HG03558 (cell line): Measurements from ENCODE around the gene THRB.
"Not testable (repeated sequence)": the region's sequence is repeated elsewhere in the genome, so short reads cannot be mapped to it uniquely, and the experiment has no call there.

ENCODE experiments used
- ATAC-seq: cut with Tn5 transposase; IDR thresholded peaks from one replicate; pipeline ENCODE4 v1.9.1; 2021; ENCODE audit warnings: moderate number of reproducible peaks; ENCODE audit not compliant: unreplicated experiment; ENCODE audit errors: extremely low read depth

THRB gene

DNA sequence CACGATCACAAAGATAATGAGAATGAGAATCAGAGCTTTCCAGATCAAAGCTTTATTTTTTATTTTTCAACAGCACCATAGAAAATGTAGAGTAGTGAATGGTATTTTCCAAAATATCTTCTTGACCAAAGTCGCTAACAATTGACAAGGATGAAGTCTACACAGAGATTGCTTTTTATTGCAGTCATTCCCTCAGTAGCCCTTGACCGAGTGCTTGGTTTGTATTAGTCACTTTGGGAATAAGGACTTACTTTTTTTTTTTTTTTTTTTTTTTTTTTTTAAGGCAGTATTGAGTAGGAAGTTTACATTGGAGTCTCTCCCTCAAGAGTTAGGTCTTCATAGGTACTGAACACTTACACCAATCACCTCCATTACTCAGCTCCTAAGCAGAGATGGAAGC lies 39.8 kb downstream of the THRB start:
- ATAC-seq = no peak

DNA sequence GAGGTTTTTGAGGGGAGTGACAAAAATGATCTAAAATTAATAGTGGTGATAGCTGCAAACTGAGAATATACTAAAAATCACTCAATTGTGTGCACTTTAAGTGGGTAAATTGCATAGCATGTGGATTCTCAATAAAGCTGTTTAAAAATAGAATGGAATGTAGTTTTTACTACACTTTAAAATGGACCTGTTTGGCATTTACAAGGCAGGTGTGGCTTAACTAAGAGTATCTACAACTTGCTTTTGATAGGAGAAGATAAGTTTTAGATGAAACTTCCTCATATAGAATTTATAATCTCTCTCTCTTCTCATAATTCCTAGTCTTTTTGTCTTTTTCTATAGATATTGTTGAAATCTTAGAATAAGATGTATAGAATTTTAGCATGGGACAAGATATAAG lies 40.3 kb downstream of the THRB start:
- ATAC-seq = no peak

DNA sequence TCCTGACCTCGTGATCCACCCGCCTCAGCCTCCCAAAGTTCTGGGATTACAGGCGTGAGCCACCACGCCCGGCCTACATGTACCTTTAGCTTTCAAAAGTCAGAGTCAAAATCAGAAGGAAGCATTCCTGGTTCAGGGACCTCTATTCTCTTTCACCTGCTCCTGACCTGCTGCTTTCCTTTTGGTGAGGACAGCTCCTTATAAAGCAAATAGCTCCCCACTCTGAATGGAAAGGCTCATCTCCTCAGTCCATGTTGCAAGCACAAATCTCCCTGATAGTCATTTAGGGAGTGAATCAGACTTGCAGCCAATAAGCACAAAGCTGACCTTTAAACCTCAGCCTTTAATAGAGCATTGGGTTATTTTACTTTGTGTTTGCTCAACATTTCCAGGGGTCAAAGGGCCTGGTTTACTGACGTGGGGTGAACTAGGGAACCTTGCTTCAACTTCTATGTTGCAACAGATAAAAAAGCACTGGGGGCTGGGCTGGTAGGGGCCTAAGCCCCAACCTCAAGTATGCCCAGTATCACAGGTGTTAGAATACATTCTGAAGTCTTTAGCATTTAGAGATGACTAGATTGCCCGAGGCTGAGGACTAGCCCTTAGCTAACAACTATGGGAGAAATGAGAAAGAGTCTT lies 43.1 kb downstream of the THRB start:
- ATAC-seq = no peak

DNA sequence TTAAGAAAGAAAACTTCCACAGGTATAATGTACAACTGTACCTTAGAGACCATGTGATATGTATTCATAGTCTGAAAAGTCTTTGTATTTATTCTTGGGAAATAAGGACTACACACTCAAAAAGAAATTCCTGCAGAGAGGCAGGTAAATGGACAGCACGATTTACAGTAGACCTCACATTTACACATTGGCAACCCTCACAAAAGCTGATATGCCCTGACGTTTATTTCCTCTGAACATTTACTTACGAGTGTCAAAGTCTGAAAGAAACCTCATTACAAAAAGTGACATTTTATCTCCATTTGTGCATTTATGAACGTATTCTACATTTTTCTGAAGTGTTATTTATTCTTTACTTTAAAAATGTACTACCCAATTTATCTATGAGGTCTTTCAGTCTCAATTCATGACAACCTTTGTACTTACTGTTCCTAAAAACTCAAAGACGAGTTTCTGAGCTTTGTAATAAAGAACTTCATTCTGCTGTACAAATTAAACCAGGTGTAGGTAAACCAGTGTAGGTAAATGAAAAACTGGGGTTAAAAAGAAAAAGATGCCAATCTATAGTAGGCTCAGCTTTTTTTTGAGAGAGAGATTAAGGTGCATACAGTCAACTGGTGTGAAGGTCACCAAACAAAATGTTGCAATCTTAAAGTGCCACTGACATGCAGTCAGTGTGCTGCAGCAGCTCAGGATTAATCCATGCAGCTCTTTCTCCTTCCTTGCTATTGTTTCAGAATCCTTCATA lies 44.3 kb downstream of the THRB start:
- ATAC-seq = no peak

DNA sequence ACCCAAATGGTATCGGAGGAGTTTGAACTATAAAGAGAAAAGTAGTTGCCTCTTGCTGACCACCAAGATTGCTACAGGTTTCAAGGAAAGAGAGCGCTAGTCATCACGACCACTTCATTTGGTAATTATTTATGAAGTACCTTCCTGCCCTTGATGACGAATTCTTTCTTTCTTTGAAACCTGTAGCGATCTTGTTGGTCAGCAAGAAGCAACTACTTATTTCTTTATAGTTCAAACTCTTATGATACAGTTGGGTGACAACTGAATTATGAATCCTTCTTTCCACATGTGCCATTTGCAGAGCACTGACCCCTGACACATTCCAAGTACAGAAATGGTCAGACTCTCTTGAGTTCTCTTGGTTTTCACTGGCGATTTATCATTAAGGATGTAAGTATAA lies 46.8 kb downstream of the THRB start:
- no peak for ATAC-seq

DNA sequence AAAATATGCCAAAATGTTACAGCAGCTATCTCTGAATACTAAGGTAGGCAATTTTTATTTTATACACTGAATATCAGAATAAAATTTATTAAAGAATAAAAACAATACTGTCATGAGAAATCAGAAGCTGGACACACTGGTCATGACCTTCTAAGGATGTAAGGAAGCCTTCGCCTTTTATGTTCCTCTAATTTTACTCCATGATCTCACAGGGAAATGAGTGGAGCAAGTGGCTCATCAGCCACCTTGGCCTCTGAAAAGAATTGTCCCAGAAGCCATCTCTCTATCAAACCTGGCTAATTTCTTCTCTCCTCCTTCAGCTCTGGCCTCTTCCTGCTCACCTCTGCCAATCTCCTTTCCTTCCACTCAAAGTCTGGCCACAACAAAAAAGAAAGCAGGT lies 48.6 kb downstream of the THRB start:
- ATAC-seq = no peak

DNA sequence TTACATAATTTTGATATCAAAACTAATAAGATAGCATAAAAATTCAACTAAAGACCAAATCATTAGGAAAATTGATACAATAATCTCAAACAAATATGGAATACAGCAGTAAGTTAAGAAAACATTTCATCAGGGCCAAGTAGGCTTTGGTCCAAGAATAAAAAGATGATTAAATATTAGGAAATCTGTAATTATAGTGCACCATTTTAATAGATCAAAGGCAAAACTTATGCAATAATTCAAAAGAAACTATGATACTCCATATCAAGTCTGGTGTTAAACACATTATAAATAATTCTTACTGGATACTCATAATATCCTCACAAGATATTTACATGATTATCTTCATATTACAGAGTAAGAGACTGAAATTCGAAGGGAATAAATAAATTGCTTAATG lies 51.2 kb downstream of the THRB start:
- ATAC-seq = no peak

DNA sequence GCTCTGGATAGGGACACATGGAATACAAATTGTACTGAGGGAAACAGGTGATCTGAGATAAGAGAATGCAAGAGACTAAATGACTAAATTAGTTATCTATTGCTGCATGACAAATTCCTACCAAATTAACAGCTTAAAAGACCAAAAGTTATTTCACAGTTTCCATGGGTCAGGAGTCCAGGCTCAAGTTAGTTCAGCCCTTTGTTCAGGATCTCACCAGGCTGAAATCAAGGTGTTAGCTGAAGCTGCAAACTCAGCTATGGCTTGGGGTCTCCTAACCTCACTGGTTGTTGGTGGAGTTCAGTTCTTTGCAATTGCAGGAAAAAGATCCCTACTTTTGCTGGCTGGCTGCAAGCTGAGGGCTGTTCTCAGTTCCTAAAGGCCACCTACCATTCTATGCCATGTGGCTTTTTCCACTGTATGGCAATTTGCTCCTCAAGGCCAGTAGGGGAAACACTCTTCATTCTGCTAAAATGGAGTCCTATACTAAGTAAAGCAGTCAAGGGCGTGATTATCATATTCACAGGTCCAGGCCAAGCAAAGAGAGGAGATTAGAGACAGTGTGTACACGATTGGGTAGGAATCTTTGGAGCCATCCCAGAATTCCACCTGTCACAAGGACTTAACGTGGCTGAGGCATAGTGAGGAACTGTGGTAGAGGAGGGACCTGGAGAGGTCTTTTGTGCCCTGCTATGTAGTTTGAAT lies 53.7 kb downstream of the THRB start:
- ATAC-seq = no peak

DNA sequence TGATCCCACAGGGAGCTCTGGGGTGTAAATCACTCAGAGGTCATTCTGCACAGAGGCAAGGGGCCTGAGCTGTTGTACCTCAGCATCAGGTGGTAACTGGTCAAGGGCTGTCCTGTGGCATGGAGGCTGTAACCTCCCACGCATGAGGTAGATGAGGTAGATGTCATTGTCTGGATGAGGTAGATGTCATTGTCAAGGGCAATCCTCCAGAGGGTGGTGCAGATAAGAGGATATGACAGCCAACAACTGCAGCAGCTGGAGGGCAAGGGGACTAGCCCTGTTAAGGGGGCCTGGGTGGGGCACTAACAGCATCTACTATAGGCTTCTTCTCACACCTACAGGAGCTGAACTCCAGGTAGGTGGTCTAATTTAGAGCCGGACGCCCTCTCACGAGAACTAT lies 55.6 kb downstream of the THRB start:
- ATAC-seq = no peak

DNA sequence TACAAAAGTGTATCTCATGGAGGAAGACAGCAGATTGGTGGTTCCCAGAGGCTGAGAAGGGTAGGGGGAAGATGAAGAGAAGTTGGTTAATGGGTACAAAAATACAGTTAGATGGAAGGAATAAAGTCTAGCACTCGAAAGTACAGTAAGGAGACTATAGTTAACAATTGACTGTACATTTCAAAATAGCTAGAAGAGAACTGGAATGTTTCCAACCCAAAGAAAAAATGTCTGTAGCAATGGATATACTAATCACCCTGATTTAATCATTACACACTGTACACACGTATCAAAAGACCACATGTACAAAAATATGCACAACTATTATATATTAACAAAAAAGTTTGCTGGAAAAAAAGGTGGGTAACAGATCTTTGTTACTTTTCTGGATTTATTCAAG lies 57.3 kb downstream of the THRB start:
- no peak for ATAC-seq

DNA sequence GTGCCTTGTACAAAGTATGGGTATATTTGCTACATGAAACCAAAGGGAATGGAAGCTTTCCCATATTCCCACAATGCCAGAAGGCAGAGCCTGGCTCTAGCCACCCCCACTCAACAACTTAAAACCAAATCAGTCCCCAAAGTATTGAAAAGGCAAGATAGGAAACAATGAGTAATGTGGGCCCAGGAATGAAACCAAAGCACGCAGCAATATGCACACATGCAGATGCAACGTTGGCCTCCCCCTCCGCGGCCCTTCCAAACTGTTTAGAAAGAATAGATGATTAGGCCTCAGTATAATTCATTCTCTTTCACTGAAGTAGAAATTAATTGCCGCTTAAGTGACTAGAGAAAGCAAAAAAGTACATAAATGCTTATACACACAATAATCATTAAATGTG lies 59.1 kb downstream of the THRB start:
- ATAC-seq = no peak

DNA sequence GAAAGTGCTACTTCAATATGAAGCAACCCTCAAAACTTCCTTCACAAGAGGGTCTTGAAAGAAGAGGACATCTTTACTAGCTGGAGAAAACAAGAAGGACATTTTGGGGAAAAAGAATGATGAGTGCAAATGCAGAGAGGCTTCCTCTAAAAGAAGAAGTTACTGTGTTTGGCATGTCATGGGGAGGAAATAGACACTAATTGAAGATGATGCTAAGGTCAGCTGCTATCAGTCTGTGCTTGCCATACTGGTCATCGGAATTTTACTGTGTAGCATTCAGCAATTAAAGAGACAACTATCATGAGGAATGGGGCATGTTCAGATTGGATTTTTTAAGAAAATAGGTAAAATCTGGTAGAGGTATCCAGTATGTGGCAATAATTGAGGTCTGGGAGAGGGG lies 60.0 kb downstream of the THRB start:
- no peak for ATAC-seq

DNA sequence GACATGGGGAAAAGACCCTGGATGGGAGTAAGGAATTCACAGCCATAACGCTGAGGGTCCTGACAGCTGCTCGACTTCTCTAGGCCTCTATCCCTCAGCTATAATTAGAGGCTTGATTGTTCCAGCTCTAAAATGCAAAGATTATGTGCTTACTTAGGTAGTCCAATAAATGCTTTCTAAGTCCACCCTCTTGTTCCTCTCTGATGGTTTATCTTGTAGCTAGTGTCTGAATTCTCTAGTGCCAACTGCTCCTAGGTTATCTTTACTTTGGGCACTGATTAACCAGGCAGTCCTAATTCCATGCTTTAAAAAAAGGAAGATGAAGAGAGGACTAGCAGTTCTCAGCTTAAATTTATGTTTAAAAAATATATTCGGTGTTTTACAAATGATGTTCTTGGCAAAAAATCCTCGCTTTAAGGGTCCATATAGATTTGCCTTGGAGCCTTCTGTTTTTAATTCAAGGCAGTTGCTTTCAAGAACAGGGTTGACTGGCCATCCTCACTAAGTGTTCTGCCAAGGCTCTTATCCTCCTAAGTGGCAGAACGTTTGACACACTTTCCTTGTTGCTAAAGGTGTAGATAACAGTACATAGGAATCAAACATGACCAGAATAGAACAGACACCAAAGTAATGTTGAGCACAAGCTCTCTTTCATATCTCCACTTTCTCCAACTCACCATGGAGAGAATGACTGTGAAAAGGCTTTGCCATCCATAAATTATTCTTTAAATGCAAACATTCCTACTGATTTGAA lies 60.6 kb downstream of the THRB start:
- ATAC-seq = no peak

DNA sequence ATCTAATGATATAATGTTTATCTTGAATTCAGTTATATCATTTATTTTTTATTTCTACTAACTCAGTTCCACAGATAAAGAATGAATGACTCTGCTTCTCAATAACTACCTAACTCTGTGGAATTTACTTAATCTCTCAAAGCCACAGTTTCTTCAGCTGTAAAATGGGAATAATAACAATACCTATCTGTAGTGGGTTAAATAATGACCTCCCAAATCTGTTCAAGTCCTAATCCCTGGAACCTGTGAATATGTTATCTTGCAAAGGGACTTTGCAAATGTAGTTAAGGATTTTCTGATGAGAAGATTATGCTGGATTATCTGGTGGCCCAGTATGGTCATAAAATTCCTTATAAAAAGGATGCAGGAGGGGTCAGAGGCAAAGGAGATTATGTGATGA lies 61.7 kb downstream of the THRB start:
- no peak for ATAC-seq

DNA sequence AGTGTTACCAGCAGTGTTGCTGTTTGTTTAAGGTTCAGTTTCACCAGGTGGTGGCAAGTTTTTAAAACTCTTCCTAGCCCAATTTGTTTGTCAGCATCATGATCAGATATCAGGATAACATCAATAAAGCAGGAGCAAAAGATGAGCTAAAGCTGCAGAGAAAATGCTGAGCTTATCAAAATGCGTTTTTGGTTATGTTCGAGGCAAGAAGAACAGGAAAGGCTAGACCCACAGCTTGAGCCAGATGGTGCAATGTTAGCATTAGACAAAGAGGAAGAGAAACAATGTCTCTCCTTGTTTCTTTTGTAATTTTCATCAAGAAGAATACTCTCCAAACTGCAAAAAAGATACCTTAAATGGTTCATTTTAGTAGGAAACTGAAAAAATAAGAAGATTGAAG lies 66.2 kb downstream of the THRB start:
- ATAC-seq = no peak

DNA sequence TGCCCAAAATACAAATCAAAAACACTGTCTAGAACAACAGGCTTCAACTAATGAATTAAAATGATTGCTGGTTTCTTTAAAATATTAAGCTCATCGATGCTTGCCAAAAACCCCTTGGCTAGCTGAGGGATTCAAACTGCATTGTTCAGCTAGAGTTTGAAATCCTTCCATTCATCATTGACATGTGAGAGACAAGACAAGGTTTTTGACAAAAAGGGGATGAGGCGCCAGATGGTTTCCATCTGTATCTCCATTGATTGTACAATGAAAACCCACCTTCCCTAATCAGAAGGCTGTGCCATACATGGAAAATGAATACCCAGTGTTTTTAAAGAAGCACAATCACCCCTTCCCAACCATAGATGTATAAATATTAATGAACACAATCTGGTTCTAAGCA lies 67.8 kb downstream of the THRB start:
- ATAC-seq = no peak

DNA sequence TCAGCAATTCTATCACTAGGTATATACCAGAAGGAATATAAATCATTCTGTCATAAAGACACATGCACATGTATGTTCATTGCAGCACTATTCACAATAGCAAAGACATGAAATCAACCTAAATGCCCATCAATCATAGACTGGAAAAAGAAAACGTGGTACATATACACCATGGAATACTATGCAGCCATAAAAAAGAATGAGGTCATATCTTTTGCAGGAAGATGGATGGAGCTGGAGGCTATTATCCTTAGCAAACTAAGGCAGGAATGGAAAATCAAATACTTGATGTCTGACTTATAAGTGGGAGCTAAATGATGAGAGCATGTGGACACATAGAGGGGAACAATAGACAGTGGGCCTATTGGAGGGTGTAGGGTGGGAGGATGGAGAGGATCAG lies 73.8 kb downstream of the THRB start:
- ATAC-seq = not testable (repeated sequence)

DNA sequence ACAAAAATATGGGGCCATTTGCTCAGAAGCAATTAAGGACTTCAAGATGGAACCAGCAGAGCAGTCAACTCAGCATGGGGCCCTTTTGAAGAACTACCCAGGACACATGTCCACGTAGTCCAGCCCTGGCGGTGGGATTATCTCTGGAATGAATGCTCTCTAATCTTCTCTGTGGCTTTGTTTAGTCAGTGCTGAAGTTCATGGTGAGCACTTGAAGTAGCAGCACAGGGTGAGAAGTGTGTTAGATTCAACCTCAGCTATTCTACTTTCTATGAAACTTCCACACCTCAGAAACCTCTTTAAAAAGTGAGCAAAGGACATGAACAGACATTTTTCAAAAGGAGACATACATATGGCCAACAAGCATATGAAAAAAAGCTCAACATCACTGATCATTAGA lies 74.4 kb downstream of the THRB start:
- ATAC-seq = peak; percentile 56

DNA sequence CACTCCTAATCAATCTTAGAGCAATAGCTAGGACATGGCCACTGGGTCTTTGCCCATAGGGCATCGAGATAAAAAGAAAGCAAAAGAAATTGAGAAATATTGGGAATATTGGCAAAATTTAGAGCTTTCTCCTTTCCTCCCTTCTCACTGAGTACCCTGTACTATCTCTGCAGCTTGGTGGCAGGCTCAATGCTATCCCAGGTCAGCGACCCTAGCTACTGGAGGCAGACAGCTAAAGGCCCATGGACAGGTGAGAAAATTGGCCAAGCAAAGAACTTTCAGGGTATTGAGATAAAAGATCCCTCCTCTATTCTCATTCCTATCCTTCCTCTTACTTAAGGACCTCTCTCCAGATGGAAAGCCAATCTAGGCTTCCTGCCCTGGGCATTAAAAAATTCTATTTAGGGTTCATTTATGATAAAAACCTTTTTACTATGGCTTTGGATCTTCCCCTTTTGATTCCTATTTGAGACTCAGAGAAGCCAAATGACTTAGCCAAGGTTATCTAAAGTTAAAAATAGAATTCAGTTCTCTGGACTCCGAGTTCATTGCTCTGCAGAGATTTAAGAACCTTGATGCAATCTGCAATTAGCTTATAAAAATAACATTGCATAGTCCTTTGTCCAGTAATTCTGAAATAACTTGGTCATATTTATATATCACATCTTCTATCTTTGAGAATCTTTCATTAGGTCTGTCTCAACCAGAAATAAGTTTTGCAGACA lies 75.4 kb downstream of the THRB start:
- no peak for ATAC-seq

DNA sequence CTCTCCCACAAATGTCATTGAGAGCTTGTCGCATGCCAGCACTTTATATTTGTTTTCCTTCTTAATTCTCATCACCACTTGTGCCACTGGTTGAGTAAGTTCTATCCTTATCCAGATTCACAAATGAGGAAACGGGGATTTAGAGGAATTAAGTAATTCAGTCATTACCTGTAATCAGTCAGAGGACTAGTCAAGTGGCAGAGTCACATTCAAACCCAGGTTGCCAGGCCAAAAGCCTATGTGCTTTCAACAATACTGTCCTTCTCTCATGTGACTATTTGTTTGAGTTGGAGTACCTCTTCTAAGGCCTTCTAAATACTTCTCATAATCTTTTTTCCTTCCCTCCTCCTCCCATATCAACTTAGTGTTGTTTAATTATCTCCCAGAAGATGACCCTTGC lies 76.9 kb downstream of the THRB start:
- no peak for ATAC-seq
